Panc1 (cell line): ENCODE results near the gene TNFRSF1B.

Experiments used
- POLR2AphosphoS5 ChIP-seq: IDR thresholded peaks from 2 replicates; pipeline ENCODE4 v1.6.1; 2012; ENCODE audit warnings: mild to moderate bottlenecking, low read depth, low read length, moderate library complexity
- REST ChIP-seq, 2 experiments: IDR thresholded peaks; 2 replicates each; pipeline ENCODE4 v1.6.1; 2011 to 2012; ENCODE audit warnings: low read depth in 2 of 2, control low read depth in 1 of 2, low read length in 1 of 2, mild to moderate bottlenecking in 1 of 2, moderate library complexity in 1 of 2; ENCODE audit not compliant: insufficient read depth in 1 of 2
- SIN3A ChIP-seq: IDR thresholded peaks from 2 replicates; pipeline ENCODE4 v1.6.1; 2012; ENCODE audit warnings: low read depth, mild to moderate bottlenecking, low read length, moderate library complexity, borderline replicate concordance; ENCODE audit not compliant: insufficient read depth
- TCF7L2 ChIP-seq: IDR thresholded peaks from 2 replicates; pipeline ENCODE4 v1.6.1; 2011; ENCODE audit warnings: mild to moderate bottlenecking, low read depth, low read length, inconsistent platforms
- TF ChIP-seq, protein P1 (sequence below): fragments of 450-650 bp; IDR thresholded peaks from 2 replicates; pipeline ENCODE4 v1.5.1; 2017; ENCODE audit warnings: mild to moderate bottlenecking

DNA sequence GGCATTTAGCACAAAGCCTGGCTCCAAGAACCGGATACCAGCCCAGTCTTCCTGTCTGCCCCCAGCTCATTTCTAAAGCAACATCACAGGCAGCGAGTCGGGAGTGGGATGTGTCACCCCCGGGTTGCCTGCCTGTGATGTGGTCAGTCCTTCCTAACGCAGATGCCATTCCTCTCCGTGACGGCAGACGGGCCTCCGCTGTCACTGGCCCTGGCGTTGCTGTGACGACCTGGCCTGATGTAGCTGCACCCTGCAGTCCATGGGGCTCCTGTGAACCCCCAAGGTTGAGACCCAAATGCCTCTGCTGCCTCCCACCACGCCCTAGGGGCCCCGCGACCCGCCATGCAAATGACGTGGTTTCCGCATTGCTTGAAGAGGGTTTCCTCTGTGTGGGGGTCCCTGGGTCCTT, 12.3 kb downstream of the TNFRSF1B start:
- TF ChIP-seq, protein P1, sequence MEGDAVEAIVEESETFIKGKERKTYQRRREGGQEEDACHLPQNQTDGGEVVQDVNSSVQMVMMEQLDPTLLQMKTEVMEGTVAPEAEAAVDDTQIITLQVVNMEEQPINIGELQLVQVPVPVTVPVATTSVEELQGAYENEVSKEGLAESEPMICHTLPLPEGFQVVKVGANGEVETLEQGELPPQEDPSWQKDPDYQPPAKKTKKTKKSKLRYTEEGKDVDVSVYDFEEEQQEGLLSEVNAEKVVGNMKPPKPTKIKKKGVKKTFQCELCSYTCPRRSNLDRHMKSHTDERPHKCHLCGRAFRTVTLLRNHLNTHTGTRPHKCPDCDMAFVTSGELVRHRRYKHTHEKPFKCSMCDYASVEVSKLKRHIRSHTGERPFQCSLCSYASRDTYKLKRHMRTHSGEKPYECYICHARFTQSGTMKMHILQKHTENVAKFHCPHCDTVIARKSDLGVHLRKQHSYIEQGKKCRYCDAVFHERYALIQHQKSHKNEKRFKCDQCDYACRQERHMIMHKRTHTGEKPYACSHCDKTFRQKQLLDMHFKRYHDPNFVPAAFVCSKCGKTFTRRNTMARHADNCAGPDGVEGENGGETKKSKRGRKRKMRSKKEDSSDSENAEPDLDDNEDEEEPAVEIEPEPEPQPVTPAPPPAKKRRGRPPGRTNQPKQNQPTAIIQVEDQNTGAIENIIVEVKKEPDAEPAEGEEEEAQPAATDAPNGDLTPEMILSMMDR: no peak
- TF ChIP-seq TCF7L2: no peak
- no peak for TF ChIP-seq REST (IDR thresholded peaks at IDR 0.05; ENCODE audit: insufficient read depth in 1 of 2, low read depth in 2 of 2, low read length in 1 of 2)
- TF ChIP-seq POLR2AphosphoS5: no peak
- TF ChIP-seq SIN3A: no peak
